H9 (cell line): Measurements from ENCODE around the gene EFTUD2. TPM values are rescaled to one million over a fixed set of nuclear protein-coding genes. Genes with fewer than 3 reads are reported as not detected.

Experiments
- DNase-seq: peaks from one replicate; pipeline ENCODE4 v3.0.0-alpha.2; 2017
- H2AFZ ChIP-seq: one replicate; pipeline ENCODE4 v1.6.1; 2013; ENCODE audit warnings: mild to moderate bottlenecking, low read length, control low read depth, moderate library complexity
- H2AK5ac ChIP-seq: 2 replicates; pipeline ENCODE4 v1.6.1; 2013; ENCODE audit warnings: low read length, control low read depth, mixed read lengths; ENCODE audit not compliant: insufficient read length
- H2BK120ac ChIP-seq: one replicate; pipeline ENCODE4 v1.6.1; 2013; ENCODE audit warnings: low read depth, mild to moderate bottlenecking, low read length, control low read depth, inconsistent platforms; ENCODE audit not compliant: poor library complexity, severe bottlenecking
- H2BK12ac ChIP-seq: 2 replicates; pipeline ENCODE4 v1.6.1; 2013; ENCODE audit warnings: low read length, control low read depth, mixed read lengths, low read depth; ENCODE audit not compliant: insufficient read length
- H2BK15ac ChIP-seq: 2 replicates; pipeline ENCODE4 v1.6.1; 2013; ENCODE audit warnings: low read depth, low read length, control low read depth
- H2BK20ac ChIP-seq: one replicate; pipeline ENCODE4 v1.6.1; 2013; ENCODE audit warnings: low read depth, mild to moderate bottlenecking, low read length, control low read depth, inconsistent platforms; ENCODE audit not compliant: poor library complexity, severe bottlenecking
- H2BK5ac ChIP-seq: 2 replicates; pipeline ENCODE4 v1.6.1; 2013; ENCODE audit warnings: low read length, control low read depth, mixed read lengths; ENCODE audit not compliant: insufficient read length
- H3K14ac ChIP-seq: 2 replicates; pipeline ENCODE4 v1.6.1; 2013; ENCODE audit warnings: low read length, control low read depth; ENCODE audit not compliant: insufficient read depth
- H3K18ac ChIP-seq: 2 replicates; pipeline ENCODE4 v1.6.1; 2013; ENCODE audit warnings: low read depth, mild to moderate bottlenecking, mixed read lengths, low read length, control low read depth; ENCODE audit not compliant: insufficient read length
- H3K23ac ChIP-seq: 2 replicates; pipeline ENCODE4 v1.6.1; 2013; ENCODE audit warnings: low read length, control low read depth, mixed read lengths, low read depth; ENCODE audit not compliant: insufficient read length
- H3K23me2 ChIP-seq: 2 replicates; pipeline ENCODE4 v1.6.1; 2013; ENCODE audit warnings: low read depth, mild to moderate bottlenecking, mixed read lengths, low read length, control low read depth; ENCODE audit not compliant: insufficient read length, poor library complexity, severe bottlenecking
- H3K27ac ChIP-seq: 2 replicates; pipeline ENCODE4 v1.5.1; 2013; ENCODE audit warnings: low read length, control low read depth, mixed read lengths, low read depth; ENCODE audit not compliant: insufficient read length
- H3K27me3 ChIP-seq: 2 replicates; pipeline ENCODE4 v1.6.1; 2013; ENCODE audit warnings: low read length, control low read depth, inconsistent platforms; ENCODE audit not compliant: insufficient read depth
- H3K4ac ChIP-seq: 2 replicates; pipeline ENCODE4 v1.6.1; 2013; ENCODE audit warnings: low read depth, mild to moderate bottlenecking, control low read depth, inconsistent platforms, low read length, moderate library complexity
- H3K4me1 ChIP-seq: 2 replicates; pipeline ENCODE4 v1.6.1; 2013; ENCODE audit warnings: low read length, control low read depth, inconsistent platforms; ENCODE audit not compliant: insufficient read depth
- H3K4me2 ChIP-seq: 2 replicates; pipeline ENCODE4 v1.6.1; 2013; ENCODE audit warnings: low read length, control low read depth, mixed read lengths; ENCODE audit not compliant: insufficient read length, insufficient read depth
- H3K56ac ChIP-seq: 2 replicates; pipeline ENCODE4 v1.6.1; 2013; ENCODE audit warnings: low read depth, mild to moderate bottlenecking, mixed read lengths, low read length, control low read depth; ENCODE audit not compliant: insufficient read length
- H3K79me1 ChIP-seq: 2 replicates; pipeline ENCODE4 v1.6.1; 2013; ENCODE audit warnings: low read depth, mild to moderate bottlenecking, moderate library complexity, low read length, control low read depth, inconsistent platforms; ENCODE audit not compliant: insufficient read depth, poor library complexity, severe bottlenecking
- H3K79me2 ChIP-seq: 2 replicates; pipeline ENCODE4 v1.6.1; 2013; ENCODE audit warnings: low read length, control low read depth, inconsistent platforms; ENCODE audit not compliant: insufficient read depth
- H3K9ac ChIP-seq: 2 replicates; pipeline ENCODE4 v1.6.1; 2013; ENCODE audit warnings: low read length, control low read depth, mixed read lengths; ENCODE audit not compliant: insufficient read length; ENCODE audit errors: extremely low read depth
- H3K9me3 ChIP-seq: one replicate; pipeline ENCODE4 v1.6.1; 2013; ENCODE audit warnings: low read depth, low read length, inconsistent platforms; ENCODE audit not compliant: control insufficient read depth
- H3T11ph ChIP-seq: one replicate; pipeline ENCODE4 v1.6.1; 2013; ENCODE audit warnings: mild to moderate bottlenecking, low read length, control low read depth, inconsistent platforms
- H4K20me1 ChIP-seq: one replicate; pipeline ENCODE4 v1.6.1; 2013; ENCODE audit not compliant: control insufficient read depth, insufficient read length, insufficient read depth
- H4K5ac ChIP-seq: 2 replicates; pipeline ENCODE4 v1.6.1; 2013; ENCODE audit warnings: low read depth, mild to moderate bottlenecking, mixed read lengths, low read length, control low read depth; ENCODE audit not compliant: insufficient read length
- H4K8ac ChIP-seq: replicated peaks from 2 replicates; pipeline ENCODE4 v1.6.1; 2013; ENCODE audit warnings: low read length, control low read depth, mixed read lengths, low read depth; ENCODE audit not compliant: insufficient read length
- H4K91ac ChIP-seq: 2 replicates; pipeline ENCODE4 v1.6.1; 2013; ENCODE audit warnings: low read depth, mild to moderate bottlenecking, moderate library complexity, mixed read lengths, low read length, control low read depth; ENCODE audit not compliant: insufficient read length
- H3K27ac Mint-ChIP-seq, 3 experiments: 2 replicates in 2 of 3; 3 replicates in 1 of 3; pipeline ENCODE4 v1.8.0; 2020 to 2021; ENCODE audit warnings: mixed read lengths in 3 of 3, mild to moderate bottlenecking in 1 of 3, moderate library complexity in 1 of 3
- H3K27me3 Mint-ChIP-seq: 2 replicates; pipeline ENCODE4 v1.8.0; 2021; ENCODE audit warnings: low read depth, mild to moderate bottlenecking, moderate library complexity, mixed read lengths
- H3K36me3 Mint-ChIP-seq, 3 experiments: 2 replicates in 2 of 3; 3 replicates in 1 of 3; pipeline ENCODE4 v1.8.0; 2020 to 2021; ENCODE audit warnings: low read depth in 3 of 3, mixed read lengths in 3 of 3; ENCODE audit not compliant: insufficient read depth in 1 of 3
- H3K4me1 Mint-ChIP-seq, 2 experiments: 2 replicates each; pipeline ENCODE4 v1.8.0; 2020; ENCODE audit warnings: mixed read lengths in 2 of 2
- H3K4me3 Mint-ChIP-seq, 2 experiments: 2 replicates in 1 of 2; 3 replicates in 1 of 2; pipeline ENCODE4 v1.8.0; 2020 to 2021; ENCODE audit warnings: mild to moderate bottlenecking in 2 of 2, mixed read lengths in 2 of 2, moderate library complexity in 1 of 2
- H3K9me3 Mint-ChIP-seq, 2 experiments: 2 replicates in 1 of 2; 3 replicates in 1 of 2; pipeline ENCODE4 v1.8.0; 2020; ENCODE audit warnings: mild to moderate bottlenecking in 2 of 2, mixed read lengths in 2 of 2, moderate library complexity in 1 of 2
- WGBS: extraction: QIAGEN DNeasy Blood & Tissue Kit; methylation state at CpG from one replicate; pipeline ENCODE4 v1.1.7; 2013; ENCODE audit warnings: missing lambda C conversion rate, low lambda C conversion rate, mixed read lengths; ENCODE audit not compliant: insufficient read length; ENCODE audit errors: extremely low coverage; 5-methylcytosine and 5-hydroxymethylcytosine counted together
- total RNA-seq: library from RNA; stranded (reverse); gene quantifications from 2 replicates; pipeline ENCODE4 v1.2.1, GENCODE V29; 2021
- TF ChIP-seq, protein P1 (sequence below): fragments of 200-600 bp; sonication (generic); conservative IDR thresholded peaks from 3 replicates; pipeline ENCODE4 v1.8.0; 2021; ENCODE audit warnings: antibody characterized with exemption, mild to moderate bottlenecking

EFTUD2 gene
- total RNA-seq, 1 experiment from 2014 or later = 150 TPM

GRCh38 chr17:44940317-44940716 is 41.1 kb upstream of the EFTUD2 start:
- no peak overlapping the region for H4K8ac ChIP-seq
- H3K9me3 Mint-ChIP-seq = peaks cover 0 to 5% of the 10 kb centered on the region in 2 experiments; a peak in 1 of 5 replicates
- peak; percentile 34 for DNase-seq
- H3K14ac ChIP-seq = no peak overlapping the region
- H2BK12ac ChIP-seq = no peak overlapping the region
- no peak overlapping the region for H3K18ac ChIP-seq
- no peaks in the 10 kb centered on the region for H3K27me3 ChIP-seq
- TF ChIP-seq, protein P1, sequence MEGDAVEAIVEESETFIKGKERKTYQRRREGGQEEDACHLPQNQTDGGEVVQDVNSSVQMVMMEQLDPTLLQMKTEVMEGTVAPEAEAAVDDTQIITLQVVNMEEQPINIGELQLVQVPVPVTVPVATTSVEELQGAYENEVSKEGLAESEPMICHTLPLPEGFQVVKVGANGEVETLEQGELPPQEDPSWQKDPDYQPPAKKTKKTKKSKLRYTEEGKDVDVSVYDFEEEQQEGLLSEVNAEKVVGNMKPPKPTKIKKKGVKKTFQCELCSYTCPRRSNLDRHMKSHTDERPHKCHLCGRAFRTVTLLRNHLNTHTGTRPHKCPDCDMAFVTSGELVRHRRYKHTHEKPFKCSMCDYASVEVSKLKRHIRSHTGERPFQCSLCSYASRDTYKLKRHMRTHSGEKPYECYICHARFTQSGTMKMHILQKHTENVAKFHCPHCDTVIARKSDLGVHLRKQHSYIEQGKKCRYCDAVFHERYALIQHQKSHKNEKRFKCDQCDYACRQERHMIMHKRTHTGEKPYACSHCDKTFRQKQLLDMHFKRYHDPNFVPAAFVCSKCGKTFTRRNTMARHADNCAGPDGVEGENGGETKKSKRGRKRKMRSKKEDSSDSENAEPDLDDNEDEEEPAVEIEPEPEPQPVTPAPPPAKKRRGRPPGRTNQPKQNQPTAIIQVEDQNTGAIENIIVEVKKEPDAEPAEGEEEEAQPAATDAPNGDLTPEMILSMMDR = no peak
- H3K56ac ChIP-seq = no peak overlapping the region
- H3K4ac ChIP-seq = no peak overlapping the region
- H3K23me2 ChIP-seq = no peaks in the 10 kb centered on the region
- H3K36me3 Mint-ChIP-seq = peaks cover 31 to 53% (median 53%) of the 10 kb centered on the region in 3 experiments
- H4K91ac ChIP-seq = no peak overlapping the region
- H2BK15ac ChIP-seq = no peak overlapping the region
- peaks cover 6% of the 10 kb centered on the region for H3K79me1 ChIP-seq
- no peak overlapping the region for H3K27ac ChIP-seq
- H4K20me1 ChIP-seq = no peaks in the 10 kb centered on the region
- H3K4me1 Mint-ChIP-seq = peaks cover 18 to 19% of the 10 kb centered on the region in 2 experiments
- H2AFZ ChIP-seq = no peak overlapping the region
- WGBS = no CpG with 5 or more reads among the region's 4 CpGs
- H2AK5ac ChIP-seq = no peak overlapping the region
- no peak overlapping the region for H3K9ac ChIP-seq
- H2BK5ac ChIP-seq = no peak overlapping the region
- no peak overlapping the region for H3T11ph ChIP-seq
- peaks cover 2% of the 10 kb centered on the region for H3K4me1 ChIP-seq
- H3K4me2 ChIP-seq = no peak overlapping the region
- H2BK20ac ChIP-seq = no peak overlapping the region
- H2BK120ac ChIP-seq = no peak overlapping the region
- no peak overlapping the region for H3K4me3 Mint-ChIP-seq
- H3K9me3 ChIP-seq = no peaks in the 10 kb centered on the region
- H4K5ac ChIP-seq = no peak overlapping the region
- H3K79me2 ChIP-seq = peaks cover 8% of the 10 kb centered on the region; the same call in 1 of the 2 replicates
- no peak overlapping the region for H3K23ac ChIP-seq
- no peaks in the 10 kb centered on the region for H3K27me3 Mint-ChIP-seq
- peak overlapping the region; percentile 56 to 81 (median 62); a peak in 6 of 7 replicates for H3K27ac Mint-ChIP-seq
